Natural killer cell (primary cell): Measurements from ENCODE around the gene PLEKHO2. TPM values are rescaled to one million over a fixed set of nuclear protein-coding genes. Genes with fewer than 3 reads are reported as not detected.

Experiments
- ATAC-seq, 3 donors: fragments of 150-1000 bp in 2 of 3; fragments of 200-7000 bp in 1 of 3; cut with Tn5 transposase; 1 replicate in 1 of 3; 2 replicates in 2 of 3; pipeline ENCODE4 v1.10.0; 2021; ENCODE audit warnings: mild to moderate bottlenecking in 2 of 3, moderate library complexity in 2 of 3
- DNase-seq, 2 donors: peaks; one replicate each; pipeline versions ENCODE4 v3.0.0 to v3.0.0-alpha.2; 2013 to 2021; ENCODE audit warnings: mixed read lengths in 1 of 2
- H3K27ac ChIP-seq: one replicate; pipeline ENCODE4 v1.5.1; 2013; ENCODE audit warnings: mild to moderate bottlenecking, low read length
- H3K27me3 ChIP-seq: one replicate; pipeline ENCODE4 v1.6.1; 2013; ENCODE audit warnings: low read length; ENCODE audit not compliant: control insufficient read depth, insufficient read depth
- H3K36me3 ChIP-seq: one replicate; pipeline ENCODE4 v1.6.1; 2013; ENCODE audit warnings: low read length; ENCODE audit not compliant: control insufficient read depth, insufficient read depth
- H3K4me1 ChIP-seq: one replicate; pipeline ENCODE4 v1.6.1; 2013; ENCODE audit warnings: low read length; ENCODE audit not compliant: control insufficient read depth, insufficient read depth
- H3K4me3 ChIP-seq: one replicate; pipeline ENCODE4 v1.5.1; 2013; ENCODE audit warnings: low read length
- H3K9me3 ChIP-seq: one replicate; pipeline ENCODE4 v1.6.1; 2013; ENCODE audit warnings: low read length; ENCODE audit not compliant: control insufficient read depth, insufficient read depth
- H3K27ac Mint-ChIP-seq, 2 donors: one replicate each; pipeline ENCODE4 v1.8.0; 2022; ENCODE audit warnings: mild to moderate bottlenecking in 2 of 2, mixed read lengths in 2 of 2, moderate library complexity in 1 of 2
- H3K27me3 Mint-ChIP-seq, 2 donors: one replicate each; pipeline ENCODE4 v1.8.0; 2022; ENCODE audit warnings: low read depth in 2 of 2, mixed read lengths in 2 of 2
- H3K36me3 Mint-ChIP-seq: one replicate; pipeline ENCODE4 v1.8.0; 2022; ENCODE audit warnings: mixed read lengths
- H3K4me1 Mint-ChIP-seq, 2 donors: one replicate each; pipeline ENCODE4 v1.8.0; 2022; ENCODE audit warnings: mixed read lengths in 2 of 2
- H3K4me3 Mint-ChIP-seq: one replicate; pipeline ENCODE4 v1.8.0; 2022; ENCODE audit warnings: mild to moderate bottlenecking, moderate library complexity, mixed read lengths
- H3K9me3 Mint-ChIP-seq, 2 donors: one replicate each; pipeline ENCODE4 v1.8.0; 2022; ENCODE audit warnings: mixed read lengths in 2 of 2
- CTCF ChIP-seq: fragments of 200-600 bp; IDR thresholded peaks from one replicate; pipeline ENCODE4 v1.8.0; 2022; ENCODE audit warnings: antibody characterized with exemption
- WGBS: methylation state at CpG from one replicate; pipeline ENCODE4 v1.1.7; 2013; ENCODE audit warnings: missing lambda C conversion rate; ENCODE audit not compliant: insufficient coverage; 5-methylcytosine and 5-hydroxymethylcytosine counted together
- intact Hi-C: fragments of 100-400 bp; cut with micrococcal nuclease; formaldehyde crosslinking; loops from one replicate; pipeline ENCODE4 v1.14.2; 2022
- total RNA-seq, 4 donors: library from RNA; stranded (reverse); fragments of 120-200 nt in 1 of 4; gene quantifications; one replicate each; pipeline versions ENCODE4 v1.2.3 to v1.2.4, GENCODE V29; 2013 to 2022

Gene PLEKHO2
- total RNA-seq, 3 donors from 2014 or later (not counting 1 experiment from before 2014, with no cell fraction given), result 35.3 to 53.4 (median 49.8) TPM

DNA sequence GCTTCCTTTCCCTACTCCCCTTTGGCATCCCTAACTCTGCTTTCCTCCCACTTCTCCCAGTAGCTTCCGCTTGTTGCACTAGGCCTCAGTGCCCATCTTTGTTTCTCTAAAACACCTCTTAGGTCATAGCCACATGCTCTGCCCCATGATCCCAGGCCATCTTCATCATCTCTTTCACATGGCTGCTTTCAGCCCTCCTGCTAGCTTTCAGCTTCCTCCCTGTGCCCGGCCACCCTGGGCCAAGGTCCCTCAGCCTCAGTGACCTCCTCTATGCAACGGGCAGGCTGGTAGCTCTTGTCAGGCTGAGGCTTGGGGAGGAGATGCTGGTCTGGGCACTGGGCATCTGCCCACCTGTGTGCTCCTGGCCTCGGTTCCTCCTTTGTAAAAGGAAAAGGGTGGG lies 2.3 kb downstream of the PLEKHO2 start:
- Mint-ChIP-seq H3K4me1 (peaks cover 82 to 91% of the 10 kb centered on the region in 2 donors), H3K9me3 (no peaks in the 10 kb centered on the region), H3K4me3 (peak overlapping the region; percentile 83), H3K27ac (peak overlapping the region; percentile 86 to 89), H3K27me3 (no peaks in the 10 kb centered on the region), H3K36me3 (no peaks in the 10 kb centered on the region)
- TF ChIP-seq CTCF, result no peak
- H3K36me3 ChIP-seq, result peaks cover 13% of the 10 kb centered on the region
- no peaks in the 10 kb centered on the region for H3K27me3 ChIP-seq
- ATAC-seq (no peak), DNase-seq (no peak)
- peak overlapping the region; percentile 65 for H3K27ac ChIP-seq
- H3K4me3 ChIP-seq, result peak overlapping the region; percentile 73
- intact Hi-C loops, result loop anchor here (5.0 kb wide), 1 partner anchor 143 kb away; the partner anchor contains the start of gene SPG21
- WGBS, result 30% methylated on average over 4 of the region's 4 CpGs
- H3K9me3 ChIP-seq, result no peaks in the 10 kb centered on the region
- H3K4me1 ChIP-seq, result peaks cover 68% of the 10 kb centered on the region

- peak overlapping the region; percentile 86 to 89 for H3K27ac Mint-ChIP-seq
- ATAC-seq, result peak; percentile 39 to 42 (median 39)
Observed at GRCh38 chr15:64844576-64845145, 2.9 kb downstream of the PLEKHO2 start.

GRCh38 chr15:64845183-64845611 lies 3.5 kb downstream of the PLEKHO2 start:
- Histone ChIP-seq H3K4me1 (peaks cover 68% of the 10 kb centered on the region), H3K36me3 (peaks cover 17% of the 10 kb centered on the region), H3K4me3 (peak overlapping the region; percentile 73), H3K27ac (peak overlapping the region; percentile 65), H3K9me3 (no peaks in the 10 kb centered on the region), H3K27me3 (no peaks in the 10 kb centered on the region)
- WGBS, result 0% methylated on average over 2 of the region's 2 CpGs
- H3K27me3 Mint-ChIP-seq, result no peaks in the 10 kb centered on the region
- ATAC-seq (peak in 1 of 3 donors; percentile 4), DNase-seq (no peak)
- H3K9me3 Mint-ChIP-seq, result no peaks in the 10 kb centered on the region
- H3K27ac Mint-ChIP-seq, result peak overlapping the region; percentile 86 to 89
- H3K4me1 Mint-ChIP-seq, result peaks cover 72 to 79% of the 10 kb centered on the region in 2 donors
- no peaks in the 10 kb centered on the region for H3K36me3 Mint-ChIP-seq
- peak overlapping the region; percentile 83 for H3K4me3 Mint-ChIP-seq
- no peak for TF ChIP-seq CTCF
- intact Hi-C loops, result no loop called here

More at GRCh38 chr15:64844576-64845145, 2.9 kb downstream of the PLEKHO2 start:
- no peaks in the 10 kb centered on the region for H3K9me3 ChIP-seq
- peak overlapping the region; percentile 73 for H3K4me3 ChIP-seq
- H3K36me3 ChIP-seq, result peaks cover 13% of the 10 kb centered on the region
- peaks cover 68% of the 10 kb centered on the region for H3K4me1 ChIP-seq
- intact Hi-C loops, result loop anchor here (5.0 kb wide), 1 partner anchor 143 kb away; the partner anchor contains the start of gene SPG21
- no peak for TF ChIP-seq CTCF
- no peaks in the 10 kb centered on the region for H3K27me3 ChIP-seq
- Mint-ChIP-seq H3K4me1 (peaks cover 76 to 84% of the 10 kb centered on the region in 2 donors), H3K9me3 (no peaks in the 10 kb centered on the region), H3K4me3 (peak overlapping the region; percentile 83), H3K36me3 (no peaks in the 10 kb centered on the region), H3K27me3 (no peaks in the 10 kb centered on the region)
- H3K27ac ChIP-seq, result peak overlapping the region; percentile 65
- 9% methylated on average over 8 of the region's 8 CpGs for WGBS
- peak; percentile 34 to 57 for DNase-seq
